Keratinocyte (primary cell): ENCODE results near the gene KLHL22.

Experiments
- EZH2 ChIP-seq: IDR thresholded peaks from one replicate; pipeline ENCODE4 v1.6.1; 2012; ENCODE audit warnings: inconsistent platforms, mild to moderate bottlenecking, low read length, moderate library complexity
- TF ChIP-seq, protein P1 (sequence below), 3 experiments: IDR thresholded peaks in 1 of 3; conservative IDR thresholded peaks in 1 of 3; optimal IDR thresholded peaks in 1 of 3; 2 replicates in 2 of 3; 3 replicates in 1 of 3; pipeline versions ENCODE3 to v1.5.1; 2011; ENCODE audit warnings: low read length in 3 of 3, mild to moderate bottlenecking in 3 of 3, moderate library complexity in 2 of 3, control low read depth in 1 of 3, inconsistent platforms in 1 of 3; ENCODE audit not compliant: insufficient read depth in 2 of 3; ENCODE audit errors: extremely low read depth in 1 of 3

DNA sequence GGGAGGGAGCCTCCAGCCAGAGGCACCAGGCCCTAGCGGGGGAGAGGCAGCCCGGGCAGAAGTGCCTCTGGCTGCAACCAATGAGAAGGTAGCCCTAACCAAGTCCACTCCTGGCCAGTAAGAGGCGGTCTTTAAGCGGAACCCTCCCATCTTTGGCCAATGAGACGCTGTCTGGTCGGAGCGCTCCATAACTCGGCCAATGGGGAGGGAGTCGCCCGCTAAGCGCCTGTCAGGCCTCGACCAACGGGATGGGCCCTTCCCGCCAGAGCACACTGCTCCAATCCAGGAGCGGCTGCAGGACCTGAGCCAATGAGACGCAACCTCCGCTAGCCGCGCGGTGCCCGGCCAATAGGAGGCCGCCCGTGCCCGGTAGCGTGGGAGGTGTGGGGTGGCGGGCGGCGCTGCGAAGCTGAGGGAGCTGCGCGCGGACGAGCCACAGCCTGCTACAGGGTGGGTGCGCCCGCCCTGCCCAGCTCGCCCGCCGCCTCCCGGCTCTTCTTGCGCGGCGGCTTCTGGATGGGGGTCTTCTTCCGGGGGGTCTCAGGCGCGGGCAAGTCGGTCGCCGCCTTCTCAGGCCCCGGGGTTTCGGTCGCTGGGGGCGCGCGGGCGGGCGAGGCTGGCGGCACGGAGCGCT, 70.5 kb downstream of the KLHL22 start:
- no peak for TF ChIP-seq EZH2
- TF ChIP-seq, protein P1, sequence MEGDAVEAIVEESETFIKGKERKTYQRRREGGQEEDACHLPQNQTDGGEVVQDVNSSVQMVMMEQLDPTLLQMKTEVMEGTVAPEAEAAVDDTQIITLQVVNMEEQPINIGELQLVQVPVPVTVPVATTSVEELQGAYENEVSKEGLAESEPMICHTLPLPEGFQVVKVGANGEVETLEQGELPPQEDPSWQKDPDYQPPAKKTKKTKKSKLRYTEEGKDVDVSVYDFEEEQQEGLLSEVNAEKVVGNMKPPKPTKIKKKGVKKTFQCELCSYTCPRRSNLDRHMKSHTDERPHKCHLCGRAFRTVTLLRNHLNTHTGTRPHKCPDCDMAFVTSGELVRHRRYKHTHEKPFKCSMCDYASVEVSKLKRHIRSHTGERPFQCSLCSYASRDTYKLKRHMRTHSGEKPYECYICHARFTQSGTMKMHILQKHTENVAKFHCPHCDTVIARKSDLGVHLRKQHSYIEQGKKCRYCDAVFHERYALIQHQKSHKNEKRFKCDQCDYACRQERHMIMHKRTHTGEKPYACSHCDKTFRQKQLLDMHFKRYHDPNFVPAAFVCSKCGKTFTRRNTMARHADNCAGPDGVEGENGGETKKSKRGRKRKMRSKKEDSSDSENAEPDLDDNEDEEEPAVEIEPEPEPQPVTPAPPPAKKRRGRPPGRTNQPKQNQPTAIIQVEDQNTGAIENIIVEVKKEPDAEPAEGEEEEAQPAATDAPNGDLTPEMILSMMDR (optimal IDR thresholded peaks at IDR 0.05 in 1 of 3, IDR thresholded peaks at IDR 0.05 in 1 of 3, conservative IDR thresholded peaks at IDR 0.05 in 1 of 3; ENCODE audit: extremely low read depth in 1 of 3, insufficient read depth in 2 of 3, low read length in 3 of 3): no peak
